Fibroblast of lung (primary cell): ENCODE results near the gene SEMA4C. TPM values are rescaled to one million over a fixed set of nuclear protein-coding genes. Genes with fewer than 3 reads are reported as not detected.

Source experiments
- DNase-seq, 2 donors: peaks; one replicate each; pipeline versions ENCODE4 v3.0.0 to v3.0.0-alpha.2; 2010; ENCODE audit warnings: low read depth in 2 of 2
- H2AFZ ChIP-seq: 2 replicates; pipeline ENCODE4 v1.5.1; 2012; ENCODE audit warnings: low read length, control low read depth, inconsistent platforms
- H3K27ac ChIP-seq: 2 replicates; pipeline ENCODE4 v1.5.1; 2011; ENCODE audit warnings: low read length, control low read depth; ENCODE audit not compliant: insufficient read depth
- H3K27me3 ChIP-seq: 2 replicates; pipeline ENCODE4 v1.5.1; 2011; ENCODE audit warnings: mild to moderate bottlenecking, low read length; ENCODE audit not compliant: control insufficient read depth, insufficient read depth
- H3K36me3 ChIP-seq: 2 replicates; pipeline ENCODE4 v1.5.1; 2011; ENCODE audit warnings: low read length; ENCODE audit not compliant: control insufficient read depth, insufficient read depth
- H3K4me1 ChIP-seq: 2 replicates; pipeline ENCODE4 v1.5.1; 2011; ENCODE audit warnings: low read length; ENCODE audit not compliant: control insufficient read depth, insufficient read depth; ENCODE audit errors: extremely low read depth
- H3K4me2 ChIP-seq: 2 replicates; pipeline ENCODE4 v1.5.1; 2011; ENCODE audit warnings: low read length, control low read depth; ENCODE audit not compliant: insufficient read depth; ENCODE audit errors: extremely low read depth
- H3K4me3 ChIP-seq, 4 experiments: fragments of 200-600 bp in 1 of 4; sonication (generic) in 1 of 4; replicated peaks in 1 of 4; 2 replicates each; pipeline ENCODE4 v1.5.1; 2011 to 2016; ENCODE audit warnings: low read length in 4 of 4, low read depth in 3 of 4, mild to moderate bottlenecking in 3 of 4, control low read depth in 2 of 4, inconsistent platforms in 1 of 4, mixed read lengths in 1 of 4; ENCODE audit not compliant: insufficient read depth in 1 of 4; ENCODE audit errors: control extremely low read depth in 1 of 4
- H3K79me2 ChIP-seq: 2 replicates; pipeline ENCODE4 v1.5.1; 2012; ENCODE audit warnings: mild to moderate bottlenecking, low read length, inconsistent platforms; ENCODE audit not compliant: control insufficient read depth, insufficient read depth
- H3K9ac ChIP-seq: 2 replicates; pipeline ENCODE4 v1.5.1; 2011; ENCODE audit warnings: mild to moderate bottlenecking, low read length, control low read depth; ENCODE audit not compliant: insufficient read depth
- H3K9me3 ChIP-seq: 2 replicates; pipeline ENCODE4 v1.5.1; 2012; ENCODE audit warnings: low read depth, low read length; ENCODE audit not compliant: control insufficient read depth, insufficient read depth
- H4K20me1 ChIP-seq: 2 replicates; pipeline ENCODE4 v1.5.1; 2011; ENCODE audit warnings: low read length; ENCODE audit not compliant: control insufficient read depth, insufficient read depth; ENCODE audit errors: extremely low read depth
- CTCF ChIP-seq, 2 donors: IDR thresholded peaks in 1 of 2; conservative IDR thresholded peaks in 1 of 2; 1 replicate in 1 of 2; 2 replicates in 1 of 2; pipeline ENCODE4 v1.5.1; 2011 to 2012; ENCODE audit warnings: low read length in 2 of 2, control low read depth in 1 of 2, inconsistent platforms in 1 of 2, low read depth in 1 of 2, mild to moderate bottlenecking in 1 of 2
- EZH2 ChIP-seq: IDR thresholded peaks from 2 replicates; pipeline ENCODE4 v1.5.1; 2012; ENCODE audit warnings: low read length, control low read depth, mild to moderate bottlenecking; ENCODE audit errors: missing control alignments
- polyA plus RNA-seq, 2 donors: library from polyadenylated mRNA; depleted of rRNA in 1 of 2; stranded (reverse) in 1 of 2; unstranded in 1 of 2; fragments of >200 nt; gene quantifications; 2 replicates each; pipeline ENCODE4 v1.2.1, GENCODE V29; 2011 to 2012; ENCODE audit warnings: missing spikeins in 1 of 2
- total RNA-seq: library from RNA; depleted of rRNA; stranded (reverse); fragments of >200 nt; gene quantifications from 2 replicates; pipeline ENCODE4 v1.2.1, GENCODE V29; 2014

SEMA4C gene
- total and polyA plus RNA-seq, 2 donors (not counting 1 experiment from before 2014, with no cell fraction given), result 12.7 to 17.5 TPM

GRCh38 chr2:96847586-96847985 is 22.3 kb downstream of the SEMA4C start:
- Histone ChIP-seq H3K9me3 (no peaks in the 10 kb centered on the region), H4K20me1 (no peaks in the 10 kb centered on the region), H3K27ac (no peak overlapping the region), H3K4me1 (no peaks in the 10 kb centered on the region), H3K9ac (no peak overlapping the region), H2AFZ (no peak overlapping the region), H3K4me3 (no peak overlapping the region), H3K4me2 (no peak overlapping the region), H3K79me2 (no peaks in the 10 kb centered on the region), H3K27me3 (no peaks in the 10 kb centered on the region), H3K36me3 (no peaks in the 10 kb centered on the region)
- no peak for DNase-seq
- no peak for TF ChIP-seq EZH2

- DNase-seq, result no peak
Observed at GRCh38 chr2:96846825-96847224, 23.1 kb downstream of the SEMA4C start.

GRCh38 chr2:96844405-96844808 is 25.5 kb downstream of the SEMA4C start:
- Histone ChIP-seq H2AFZ (no peak overlapping the region), H3K9ac (no peak overlapping the region), H3K79me2 (no peaks in the 10 kb centered on the region), H3K9me3 (no peaks in the 10 kb centered on the region), H3K27ac (no peak overlapping the region), H3K27me3 (no peaks in the 10 kb centered on the region), H3K4me2 (no peak overlapping the region), H4K20me1 (no peaks in the 10 kb centered on the region), H3K4me3 (no peak overlapping the region), H3K36me3 (no peaks in the 10 kb centered on the region), H3K4me1 (no peaks in the 10 kb centered on the region)
- TF ChIP-seq CTCF (conservative IDR thresholded peaks at IDR 0.05 in 1 of 2, IDR thresholded peaks at IDR 0.05 in 1 of 2; ENCODE audit: low read depth in 1 of 2, low read length in 2 of 2) (no peak), EZH2 (no peak)
- DNase-seq, result no peak

More at GRCh38 chr2:96846825-96847224, 23.1 kb downstream of the SEMA4C start:
- Histone ChIP-seq H3K27ac (no peak overlapping the region), H3K4me1 (no peaks in the 10 kb centered on the region), H3K36me3 (no peaks in the 10 kb centered on the region), H3K9me3 (no peaks in the 10 kb centered on the region), H4K20me1 (no peaks in the 10 kb centered on the region), H3K4me2 (no peak overlapping the region), H3K79me2 (no peaks in the 10 kb centered on the region), H3K27me3 (no peaks in the 10 kb centered on the region), H3K4me3 (no peak overlapping the region), H2AFZ (no peak overlapping the region), H3K9ac (no peak overlapping the region)
- TF ChIP-seq CTCF (conservative IDR thresholded peaks at IDR 0.05 in 1 of 2, IDR thresholded peaks at IDR 0.05 in 1 of 2; ENCODE audit: low read depth in 1 of 2, low read length in 2 of 2) (no peak), EZH2 (no peak)
